ENCODE data around the gene UROD.

DNA sequence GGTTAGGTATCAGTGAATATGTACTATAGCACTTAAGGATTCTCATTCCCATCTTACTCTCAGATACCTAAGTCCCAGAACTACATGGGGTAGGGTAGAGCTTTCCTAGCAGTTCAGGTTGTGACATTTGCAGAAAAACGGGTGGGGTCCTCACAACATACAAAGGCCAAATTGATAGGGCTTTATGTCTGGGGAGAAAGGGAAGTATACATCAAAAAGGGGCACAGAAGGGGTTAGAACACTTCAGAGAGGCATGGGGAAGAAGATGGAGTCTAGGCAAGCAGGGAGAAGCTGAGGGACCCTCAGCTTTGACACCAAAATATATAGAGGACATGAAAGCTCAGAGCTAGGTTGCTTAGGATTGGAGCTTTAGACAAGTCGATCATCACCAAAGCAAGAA is 3.6 kb downstream of the UROD start:
- TF ChIP-seq, protein P1, sequence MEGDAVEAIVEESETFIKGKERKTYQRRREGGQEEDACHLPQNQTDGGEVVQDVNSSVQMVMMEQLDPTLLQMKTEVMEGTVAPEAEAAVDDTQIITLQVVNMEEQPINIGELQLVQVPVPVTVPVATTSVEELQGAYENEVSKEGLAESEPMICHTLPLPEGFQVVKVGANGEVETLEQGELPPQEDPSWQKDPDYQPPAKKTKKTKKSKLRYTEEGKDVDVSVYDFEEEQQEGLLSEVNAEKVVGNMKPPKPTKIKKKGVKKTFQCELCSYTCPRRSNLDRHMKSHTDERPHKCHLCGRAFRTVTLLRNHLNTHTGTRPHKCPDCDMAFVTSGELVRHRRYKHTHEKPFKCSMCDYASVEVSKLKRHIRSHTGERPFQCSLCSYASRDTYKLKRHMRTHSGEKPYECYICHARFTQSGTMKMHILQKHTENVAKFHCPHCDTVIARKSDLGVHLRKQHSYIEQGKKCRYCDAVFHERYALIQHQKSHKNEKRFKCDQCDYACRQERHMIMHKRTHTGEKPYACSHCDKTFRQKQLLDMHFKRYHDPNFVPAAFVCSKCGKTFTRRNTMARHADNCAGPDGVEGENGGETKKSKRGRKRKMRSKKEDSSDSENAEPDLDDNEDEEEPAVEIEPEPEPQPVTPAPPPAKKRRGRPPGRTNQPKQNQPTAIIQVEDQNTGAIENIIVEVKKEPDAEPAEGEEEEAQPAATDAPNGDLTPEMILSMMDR (IDR thresholded peaks at IDR 0.05) = no peak
- TF ChIP-seq POLR2A (IDR thresholded peaks at IDR 0.05) = no peak
